ENCODE data around the gene UBE4A.

DNA sequence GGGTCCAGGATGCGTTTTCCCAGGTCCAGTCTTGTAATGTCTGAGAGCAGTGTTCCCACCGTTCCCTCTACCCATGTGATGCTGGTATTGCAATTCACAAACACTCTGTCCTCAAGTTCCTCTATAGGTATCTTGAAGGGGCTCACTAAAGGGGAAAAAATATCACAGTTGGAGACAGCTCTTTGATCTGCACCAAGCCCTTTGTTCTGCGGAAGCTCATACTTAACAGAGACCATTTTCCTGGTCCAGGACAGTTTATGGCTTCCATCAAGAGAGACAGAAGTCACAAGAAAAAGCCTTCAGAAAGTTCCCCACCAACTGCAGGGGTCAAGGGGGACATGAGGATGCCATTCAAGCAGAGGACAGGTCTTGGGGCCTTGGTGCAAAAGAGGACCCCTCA is 19.0 kb upstream of the UBE4A start:
- no peak for TF ChIP-seq POLR2AphosphoS5 (IDR thresholded peaks at IDR 0.05; ENCODE audit: low read depth, low read length)
- TF ChIP-seq SIN3A (IDR thresholded peaks at IDR 0.05; ENCODE audit: borderline replicate concordance, insufficient read depth, low read length), result no peak
- TF ChIP-seq, protein P1, sequence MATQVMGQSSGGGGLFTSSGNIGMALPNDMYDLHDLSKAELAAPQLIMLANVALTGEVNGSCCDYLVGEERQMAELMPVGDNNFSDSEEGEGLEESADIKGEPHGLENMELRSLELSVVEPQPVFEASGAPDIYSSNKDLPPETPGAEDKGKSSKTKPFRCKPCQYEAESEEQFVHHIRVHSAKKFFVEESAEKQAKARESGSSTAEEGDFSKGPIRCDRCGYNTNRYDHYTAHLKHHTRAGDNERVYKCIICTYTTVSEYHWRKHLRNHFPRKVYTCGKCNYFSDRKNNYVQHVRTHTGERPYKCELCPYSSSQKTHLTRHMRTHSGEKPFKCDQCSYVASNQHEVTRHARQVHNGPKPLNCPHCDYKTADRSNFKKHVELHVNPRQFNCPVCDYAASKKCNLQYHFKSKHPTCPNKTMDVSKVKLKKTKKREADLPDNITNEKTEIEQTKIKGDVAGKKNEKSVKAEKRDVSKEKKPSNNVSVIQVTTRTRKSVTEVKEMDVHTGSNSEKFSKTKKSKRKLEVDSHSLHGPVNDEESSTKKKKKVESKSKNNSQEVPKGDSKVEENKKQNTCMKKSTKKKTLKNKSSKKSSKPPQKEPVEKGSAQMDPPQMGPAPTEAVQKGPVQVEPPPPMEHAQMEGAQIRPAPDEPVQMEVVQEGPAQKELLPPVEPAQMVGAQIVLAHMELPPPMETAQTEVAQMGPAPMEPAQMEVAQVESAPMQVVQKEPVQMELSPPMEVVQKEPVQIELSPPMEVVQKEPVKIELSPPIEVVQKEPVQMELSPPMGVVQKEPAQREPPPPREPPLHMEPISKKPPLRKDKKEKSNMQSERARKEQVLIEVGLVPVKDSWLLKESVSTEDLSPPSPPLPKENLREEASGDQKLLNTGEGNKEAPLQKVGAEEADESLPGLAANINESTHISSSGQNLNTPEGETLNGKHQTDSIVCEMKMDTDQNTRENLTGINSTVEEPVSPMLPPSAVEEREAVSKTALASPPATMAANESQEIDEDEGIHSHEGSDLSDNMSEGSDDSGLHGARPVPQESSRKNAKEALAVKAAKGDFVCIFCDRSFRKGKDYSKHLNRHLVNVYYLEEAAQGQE (IDR thresholded peaks at IDR 0.05; ENCODE audit: insufficient read depth in 1 of 2, low read depth in 2 of 2, low read length in 2 of 2), result no peak
- no peak for TF ChIP-seq TAF1 (IDR thresholded peaks at IDR 0.05; ENCODE audit: borderline replicate concordance, insufficient read depth, low read length)
- no peak for TF ChIP-seq FOXP2 (optimal IDR thresholded peaks at IDR 0.05; ENCODE audit: borderline replicate concordance, extremely low read depth, extremely low read length, insufficient read depth)
